NCI-H2227 treated with DMSO at 0.1 percent for 48 hours (cell line): ENCODE results near the gene TMEM115.

ENCODE experiments used
- DNase-seq: peaks from one replicate; lab custom pipeline; 2025; lab: John Stamatoyannopoulos, UW

Gene TMEM115

GRCh38 chr3:50353245-50354004 is 5.9 kb downstream of the TMEM115 start:
- no peak for DNase-seq

GRCh38 chr3:50352781-50353180 is 6.5 kb downstream of the TMEM115 start:
- DNase-seq: no peak

GRCh38 chr3:50351323-50351697 is 8.0 kb downstream of the TMEM115 start:
- DNase-seq: no peak

DNA sequence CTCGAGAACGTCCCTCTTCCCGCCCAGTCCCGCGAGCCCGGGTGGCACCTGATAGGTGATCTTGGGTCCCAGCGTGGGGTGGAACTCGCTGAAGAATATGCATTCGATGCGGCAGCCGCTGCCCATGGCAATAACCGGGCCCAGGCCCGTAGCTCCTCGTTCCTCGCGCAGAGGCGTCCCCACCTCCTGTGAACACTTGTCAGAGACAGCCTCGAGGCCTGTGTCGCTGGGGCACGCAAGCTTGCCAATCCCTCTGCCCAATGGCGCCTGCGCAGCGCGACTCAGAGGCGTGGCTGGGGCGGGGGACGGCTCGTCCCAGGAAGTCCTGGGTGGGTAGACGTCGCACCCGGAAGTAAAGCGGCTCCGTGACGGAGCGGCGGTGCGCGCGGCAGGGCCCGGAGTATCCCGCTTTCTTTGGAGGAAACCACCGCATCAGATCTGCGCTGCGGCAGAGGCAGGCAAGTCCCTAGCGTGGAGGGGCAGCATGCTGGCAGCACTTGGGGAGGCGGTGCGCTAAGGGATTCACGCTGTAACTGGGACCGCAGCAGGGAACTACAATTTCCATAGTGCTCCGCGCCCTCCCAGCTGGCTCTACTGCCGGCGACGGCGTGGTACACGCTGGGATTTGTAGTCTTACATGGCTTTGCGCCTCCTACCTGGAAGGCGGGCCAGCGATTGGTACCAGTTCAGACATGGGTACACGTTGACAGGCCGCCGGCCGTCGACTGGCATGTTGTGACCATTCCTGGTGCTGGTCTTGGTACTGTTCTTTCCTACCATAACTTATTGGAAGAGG is 8.6 kb downstream of the TMEM115 start, which contains the start of the genes CYB561D2 and NPRL2:
TSS of gene CYB561D2 (plus strand) at position 336 of the 796 bp plus-strand sequence. CDS start 572 bp downstream, outside the sequence.
TSS of gene NPRL2 (minus strand) at position 249 of the 796 bp plus-strand sequence. CDS start at position 126, 123 bp downstream.
- DNase-seq: peak; percentile 89

- no peak for DNase-seq
Observed at GRCh38 chr3:50350213-50350526, 9.2 kb downstream of the TMEM115 start.

DNA sequence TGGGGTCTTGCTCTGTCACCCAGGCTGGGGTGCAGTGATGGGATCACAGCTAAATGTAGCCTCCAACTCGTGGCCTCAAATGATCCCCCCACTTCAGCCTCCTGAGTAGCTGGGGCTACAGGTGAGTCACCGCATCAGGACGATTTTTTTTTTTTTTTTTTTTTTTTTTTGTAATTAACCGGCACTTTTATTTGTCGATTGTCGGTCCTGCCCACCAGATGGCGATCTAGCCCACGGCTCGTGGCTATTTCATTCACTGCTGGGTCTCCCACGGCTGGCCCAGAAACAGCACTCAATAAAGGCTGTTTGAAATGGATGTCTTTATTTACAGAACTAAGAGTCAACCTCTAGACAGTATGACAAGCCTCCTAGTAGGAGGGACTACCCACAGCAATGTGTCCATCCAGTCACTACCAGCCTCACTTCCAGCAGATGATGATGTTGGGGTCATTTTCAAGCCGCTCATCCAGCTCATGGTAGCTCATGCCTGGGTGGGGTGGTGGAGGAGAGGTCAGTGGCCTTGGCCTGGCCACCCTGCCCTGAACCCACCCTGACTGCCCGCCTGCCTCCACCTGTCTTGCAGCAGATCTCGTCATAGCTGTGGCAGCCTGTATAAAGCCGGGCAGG is 12.0 kb downstream of the TMEM115 start:
- peak; percentile 40 for DNase-seq

- peak; percentile 24 for DNase-seq
Observed at GRCh38 chr3:50345586-50346234, 13.6 kb downstream of the TMEM115 start, which contains the start of gene ZMYND10. ZMYND10 (minus strand) TSS chr3:50345732; CDS start chr3:50345579, 153 bp downstream.

DNA sequence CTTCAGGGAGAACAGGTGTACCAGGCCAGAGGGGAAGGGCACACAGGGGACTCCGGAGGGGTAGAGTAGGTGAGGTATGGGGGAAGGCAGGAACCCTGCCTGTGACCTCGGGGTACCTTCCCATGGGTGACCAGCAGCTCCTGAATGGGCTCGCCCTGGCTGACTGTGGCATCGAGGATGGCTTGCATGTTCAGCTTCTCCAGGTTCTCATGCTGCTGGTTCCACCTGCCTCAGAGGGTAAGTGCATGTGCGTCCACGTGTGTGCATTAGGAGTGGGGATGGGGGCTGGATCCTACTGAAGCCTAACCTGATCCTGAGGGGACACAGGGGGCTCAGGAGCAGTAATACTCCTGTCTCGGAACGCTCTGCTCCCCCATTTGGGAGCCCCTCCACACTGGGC is 14.3 kb downstream of the TMEM115 start:
- DNase-seq: no peak

- DNase-seq: no peak
Observed at GRCh38 chr3:50342813-50343633, 16.3 kb downstream of the TMEM115 start.

- DNase-seq: no peak
Observed at GRCh38 chr3:50341996-50342650, 17.2 kb downstream of the TMEM115 start.

DNA sequence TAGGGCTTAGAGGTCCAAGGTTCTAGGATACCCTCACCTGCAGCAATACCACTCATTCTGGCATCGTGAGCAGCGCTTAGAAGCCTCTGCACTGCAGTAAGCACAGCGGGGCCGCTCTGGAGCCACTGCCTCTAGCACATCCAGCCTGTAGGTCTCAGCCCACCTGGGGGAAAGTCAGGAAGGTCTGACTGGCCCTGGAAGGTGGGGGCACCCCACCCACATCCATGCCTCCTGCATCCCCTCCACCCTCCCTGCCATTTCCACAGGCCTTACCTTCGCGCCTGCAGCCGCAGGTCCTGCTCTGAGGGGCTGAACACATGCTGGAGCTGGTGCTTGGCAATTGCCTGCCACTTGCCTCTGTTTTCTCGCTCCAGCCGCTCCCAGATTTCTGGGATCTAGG is 17.8 kb downstream of the TMEM115 start:
- no peak for DNase-seq

GRCh38 chr3:50340448-50341329 is 18.6 kb downstream of the TMEM115 start, which contains the start of gene RASSF1:
RASSF1 (minus strand) TSS chr3:50340836; CDS start chr3:50340805, 31 bp downstream.
- DNase-seq: no peak

DNA sequence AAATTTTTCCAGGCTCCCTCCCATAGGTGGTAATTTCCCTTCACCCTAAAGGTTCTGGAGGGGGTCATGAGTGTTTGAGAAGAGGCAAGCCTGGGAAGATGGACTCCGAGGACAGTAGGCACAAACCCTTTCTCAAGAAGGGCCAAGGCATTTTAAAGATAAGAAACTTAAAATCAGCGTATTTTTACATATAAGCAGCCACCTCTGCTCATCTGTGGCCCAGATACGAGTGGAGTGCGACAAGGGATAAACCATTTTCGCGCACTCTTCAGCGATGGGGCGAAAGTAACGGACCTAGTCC is 19.2 kb downstream of the TMEM115 start:
- no peak for DNase-seq

- no peak for DNase-seq
Observed at GRCh38 chr3:50339485-50340146, 19.7 kb downstream of the TMEM115 start.

- no peak for DNase-seq
Observed at GRCh38 chr3:50338965-50339364, 20.4 kb downstream of the TMEM115 start.

DNA sequence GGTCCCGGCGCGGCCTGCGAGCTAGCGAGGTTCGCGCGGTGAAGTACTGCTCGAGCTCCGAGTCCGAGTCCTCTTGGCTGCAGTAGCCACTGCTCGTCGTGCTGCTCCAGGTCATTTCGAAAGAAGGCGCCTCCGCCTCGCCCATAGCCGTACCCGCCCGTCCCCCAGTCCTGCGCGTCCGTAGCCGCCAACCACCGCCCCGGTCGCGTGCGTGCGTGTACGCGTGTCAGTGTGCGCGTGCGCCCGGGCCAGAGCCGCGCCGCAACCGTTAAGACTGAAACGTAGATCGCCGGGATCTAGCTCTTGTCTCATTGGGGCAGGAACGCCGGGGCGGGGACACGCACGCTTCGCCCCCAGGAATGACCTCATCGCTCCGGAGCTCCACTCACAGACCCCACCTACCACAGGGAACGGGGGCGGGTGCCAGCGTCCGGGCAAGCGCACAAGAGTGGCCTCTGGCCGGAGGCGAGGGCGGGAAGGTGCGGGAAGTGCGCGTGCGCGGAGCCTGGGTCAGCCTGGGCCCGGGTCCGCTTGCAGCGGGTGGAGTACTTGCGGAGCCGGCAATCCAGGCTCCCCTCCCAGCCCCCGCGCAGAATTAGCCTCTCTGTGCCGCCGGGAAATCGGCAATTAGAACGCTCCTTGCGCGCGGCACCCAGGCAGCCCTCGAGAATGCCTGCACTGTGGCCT is 22.0 kb downstream of the TMEM115 start:
- peak; percentile 95 for DNase-seq

DNA sequence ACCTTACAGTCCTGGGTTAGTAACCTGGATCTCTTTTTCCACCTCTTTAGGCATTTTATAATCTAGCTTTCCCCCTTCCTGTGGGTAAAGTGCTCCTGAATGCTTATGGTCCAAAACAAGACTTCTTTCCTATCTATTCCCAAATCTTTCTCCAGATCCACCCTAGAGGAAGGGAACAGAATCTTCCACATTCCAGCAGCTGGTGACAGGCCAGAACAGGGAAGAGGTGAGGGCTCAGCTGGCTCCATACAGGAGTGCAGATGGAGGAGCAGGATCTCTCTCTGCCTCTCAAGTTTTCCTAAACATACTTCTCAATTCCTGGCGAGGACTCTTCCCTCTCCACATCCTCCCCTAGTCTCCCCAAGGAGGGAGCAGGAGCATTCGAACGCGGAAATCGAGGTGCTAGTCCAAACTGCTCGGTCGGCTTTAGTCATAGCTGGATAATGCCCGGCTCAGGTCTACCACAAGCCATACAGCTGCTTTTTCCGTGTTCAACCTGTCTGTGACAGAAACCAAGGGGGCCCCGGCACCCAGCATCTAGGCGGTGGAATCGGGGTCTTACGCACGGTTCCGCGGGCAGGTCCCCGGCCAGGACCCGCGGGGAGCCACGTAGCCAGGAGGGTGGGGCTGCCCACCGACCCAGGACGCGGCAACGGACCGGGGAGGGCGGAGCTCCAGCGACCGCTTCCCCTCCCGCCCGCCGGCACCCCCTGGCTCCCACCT is 22.7 kb downstream of the TMEM115 start:
- no peak for DNase-seq
